Measurements from ENCODE around the gene TRPM7.

- TF ChIP-seq CTCF (IDR thresholded peaks at IDR 0.05) (no peak), POLR2A (IDR thresholded peaks at IDR 0.05) (no peak)
Measured at GRCh38 chr15:50718700-50719125, 32.1 kb upstream of the TRPM7 start.
